GM12865 (cell line): ENCODE results near the gene OR4S2.

Source experiments
- DNase-seq: peaks from one replicate; pipeline ENCODE4 v3.0.0; 2010; ENCODE audit warnings: low read depth
- H3K4me3 ChIP-seq: 2 replicates; pipeline ENCODE4 v1.5.1; 2011; ENCODE audit warnings: mild to moderate bottlenecking, low read depth, low read length, control low read depth
- CTCF ChIP-seq: IDR thresholded peaks from 2 replicates; pipeline ENCODE4 v1.5.1; 2011; ENCODE audit warnings: low read length, control low read depth, low read depth, inconsistent platforms; ENCODE audit not compliant: insufficient read depth; ENCODE audit errors: missing control alignments

OR4S2 gene

DNA sequence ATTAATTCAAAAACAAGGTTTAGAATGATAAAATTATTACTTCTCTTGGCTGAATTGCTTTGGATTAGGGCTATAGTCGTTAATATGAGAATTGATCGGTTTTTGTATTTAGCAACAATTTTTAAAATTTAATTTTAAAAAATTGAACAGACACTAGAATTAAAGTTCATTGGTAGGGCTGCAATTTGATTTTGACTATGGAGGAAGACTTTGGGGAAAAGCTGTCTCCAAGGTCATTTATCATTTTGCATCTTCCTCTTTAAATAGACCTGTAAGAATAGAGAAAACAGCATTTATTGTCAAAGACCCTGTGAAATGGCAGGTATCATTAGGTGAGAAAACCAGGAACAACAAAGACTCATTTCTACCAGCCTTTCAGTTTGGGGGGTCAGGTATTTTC is at the start of gene OR4S2:
OR4S2 (plus strand) TSS at position 301 of the 400 bp plus-strand sequence. CDS start 2,577 bp downstream, outside the sequence.
- H3K4me3 ChIP-seq = no peak within 1 kb of the TSS
- DNase-seq = no peak
- TF ChIP-seq CTCF = no peak

- no peak within 1 kb of the TSS for H3K4me3 ChIP-seq
- TF ChIP-seq CTCF = no peak
- DNase-seq = no peak
Measured at GRCh38 chr11:55607545-55607944, 40.6 kb upstream of the OR4S2 start, which contains the start of gene OR4C11. Gene OR4C11, minus strand, starts transcription at chr11:55607645. Its CDS starts 3,272 bp downstream, at chr11:55604373.

DNA sequence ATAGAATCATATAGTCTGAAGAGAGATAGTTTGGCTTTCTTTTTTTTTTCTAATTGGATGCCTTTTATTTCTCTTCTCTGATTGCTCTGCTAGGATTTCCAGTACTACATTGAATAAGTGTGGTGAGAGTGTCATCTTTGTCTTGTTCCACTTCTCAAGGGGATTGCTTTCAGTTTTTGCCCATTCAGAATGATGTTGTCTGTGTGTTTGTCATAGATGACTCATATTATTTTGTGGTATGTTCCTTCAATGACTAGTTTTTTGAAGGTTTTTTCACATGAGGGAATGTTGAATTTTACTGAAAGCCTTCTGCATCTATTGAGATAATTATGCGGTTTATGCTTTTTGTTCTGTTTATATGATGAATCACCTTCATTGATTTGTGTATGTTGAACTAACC is 23.6 kb upstream of the OR4S2 start:
- TF ChIP-seq CTCF = no peak
- H3K4me3 ChIP-seq = no peak overlapping the region
- no peak for DNase-seq

GRCh38 chr11:55634813-55635212 is 13.3 kb upstream of the OR4S2 start, which contains the start of gene OR4P4:
Gene OR4P4, plus strand, starts transcription at chr11:55635113.
- TF ChIP-seq CTCF = no peak
- no peak for DNase-seq
- no peak within 1 kb of the TSS for H3K4me3 ChIP-seq

- H3K4me3 ChIP-seq = no peak overlapping the region
- no peak for DNase-seq
- TF ChIP-seq CTCF = no peak
Measured at GRCh38 chr11:55652560-55652959, 4.4 kb downstream of the OR4S2 start.

GRCh38 chr11:55655096-55655495 is 7.0 kb downstream of the OR4S2 start:
- TF ChIP-seq CTCF = no peak
- H3K4me3 ChIP-seq = no peak overlapping the region
- no peak for DNase-seq

DNA sequence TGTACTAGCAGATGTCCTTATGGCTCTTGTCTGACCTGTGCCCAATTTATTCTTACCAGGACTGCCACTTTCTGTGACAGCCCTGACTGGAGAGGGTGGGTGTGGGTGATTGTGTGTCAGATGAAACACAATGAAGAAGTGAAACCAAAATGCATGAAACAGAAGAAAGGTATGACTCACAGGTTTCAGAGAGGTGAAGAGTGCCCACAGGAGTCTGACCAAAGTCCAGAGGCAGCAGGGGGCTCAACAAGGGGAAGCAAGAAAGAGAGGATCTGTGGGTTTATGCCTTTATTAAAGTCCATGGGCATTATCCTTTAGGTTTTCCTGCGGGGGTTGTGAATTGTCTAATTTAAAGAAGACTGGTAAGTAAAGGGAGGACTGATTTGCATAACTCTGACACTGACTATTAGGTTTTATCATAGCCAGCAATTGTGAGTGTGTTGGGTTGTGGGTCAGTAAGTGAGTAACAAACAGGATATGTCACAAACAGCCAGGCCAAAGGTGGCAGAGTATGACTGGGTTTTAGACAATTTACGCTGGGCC is 10.0 kb downstream of the OR4S2 start:
- no peak overlapping the region for H3K4me3 ChIP-seq
- TF ChIP-seq CTCF = no peak
- peak; percentile 90 for DNase-seq
